GM20000 (cell line): ENCODE results near the gene ZNF789.
A peak's percentile ranks its signal among the peaks of the same experiment; 100 is the strongest.

Source experiments
- DNase-seq: peaks from one replicate; pipeline ENCODE4 v3.0.0; 2012; ENCODE audit warnings: low spot score
- CTCF ChIP-seq: IDR thresholded peaks from 2 replicates; pipeline ENCODE4 v1.5.1; 2012; ENCODE audit warnings: mild to moderate bottlenecking, control low read depth; ENCODE audit errors: extremely low read depth, missing control alignments

ZNF789 gene

GRCh38 chr7:99438573-99439480 lies 33.9 kb upstream of the ZNF789 start, which contains the start of the genes CPSF4 and PTCD1:
Gene CPSF4 (plus strand): TSS chr7:99438943. CDS start chr7:99439083, 140 bp downstream.
Gene PTCD1 (minus strand): TSS chr7:99438798. CDS start chr7:99435242, 3,556 bp downstream.
- no peak for TF ChIP-seq CTCF
- DNase-seq, result peak; percentile 99

- DNase-seq, result no peak
- TF ChIP-seq CTCF, result no peak
Observed at GRCh38 chr7:99440195-99440594, 32.5 kb upstream of the ZNF789 start.

GRCh38 chr7:99446096-99446495 lies 26.6 kb upstream of the ZNF789 start:
- no peak for DNase-seq
- TF ChIP-seq CTCF, result no peak

- no peak for TF ChIP-seq CTCF
- no peak for DNase-seq
Observed at GRCh38 chr7:99447943-99448342, 24.7 kb upstream of the ZNF789 start.

- no peak for DNase-seq
- no peak for TF ChIP-seq CTCF
Observed at GRCh38 chr7:99448855-99449254, 23.8 kb upstream of the ZNF789 start.

GRCh38 chr7:99449326-99449725 lies 23.4 kb upstream of the ZNF789 start:
- DNase-seq, result no peak
- no peak for TF ChIP-seq CTCF

- TF ChIP-seq CTCF, result no peak
- no peak for DNase-seq
Observed at GRCh38 chr7:99451936-99452335, 20.8 kb upstream of the ZNF789 start.
